Hematopoietic multipotent progenitor cell treated with erythropoietin and hydrocortisone succinate and interleukin-3 and kit ligand, for 17 days (in vitro differentiated cells): ENCODE data around the gene CEACAM16.
"Not testable (repeated sequence)": the region's sequence is repeated elsewhere in the genome, so short reads cannot be mapped to it uniquely, and the experiment has no call there.

Experiments used
- DNase-seq: peaks from one replicate; pipeline ENCODE4 v3.0.0-alpha.2; 2015; ENCODE audit warnings: low spot score

The CEACAM16 gene

GRCh38 chr19:44677019-44677811 lies 21.7 kb upstream of the CEACAM16 start:
- no peak for DNase-seq

- no peak for DNase-seq
These were observed 18.4 kb upstream of the CEACAM16 start for GRCh38 chr19:44680536-44680935.

- DNase-seq: no peak
These were observed 16.8 kb upstream of the CEACAM16 start for GRCh38 chr19:44681992-44682790.

- DNase-seq: no peak
These were observed 16.1 kb upstream of the CEACAM16 start for GRCh38 chr19:44682807-44683206.

GRCh38 chr19:44683434-44684210 lies 15.3 kb upstream of the CEACAM16 start:
- DNase-seq: no peak

- DNase-seq: not testable (repeated sequence)
These were observed 14.6 kb upstream of the CEACAM16 start for GRCh38 chr19:44684396-44684795.

DNA sequence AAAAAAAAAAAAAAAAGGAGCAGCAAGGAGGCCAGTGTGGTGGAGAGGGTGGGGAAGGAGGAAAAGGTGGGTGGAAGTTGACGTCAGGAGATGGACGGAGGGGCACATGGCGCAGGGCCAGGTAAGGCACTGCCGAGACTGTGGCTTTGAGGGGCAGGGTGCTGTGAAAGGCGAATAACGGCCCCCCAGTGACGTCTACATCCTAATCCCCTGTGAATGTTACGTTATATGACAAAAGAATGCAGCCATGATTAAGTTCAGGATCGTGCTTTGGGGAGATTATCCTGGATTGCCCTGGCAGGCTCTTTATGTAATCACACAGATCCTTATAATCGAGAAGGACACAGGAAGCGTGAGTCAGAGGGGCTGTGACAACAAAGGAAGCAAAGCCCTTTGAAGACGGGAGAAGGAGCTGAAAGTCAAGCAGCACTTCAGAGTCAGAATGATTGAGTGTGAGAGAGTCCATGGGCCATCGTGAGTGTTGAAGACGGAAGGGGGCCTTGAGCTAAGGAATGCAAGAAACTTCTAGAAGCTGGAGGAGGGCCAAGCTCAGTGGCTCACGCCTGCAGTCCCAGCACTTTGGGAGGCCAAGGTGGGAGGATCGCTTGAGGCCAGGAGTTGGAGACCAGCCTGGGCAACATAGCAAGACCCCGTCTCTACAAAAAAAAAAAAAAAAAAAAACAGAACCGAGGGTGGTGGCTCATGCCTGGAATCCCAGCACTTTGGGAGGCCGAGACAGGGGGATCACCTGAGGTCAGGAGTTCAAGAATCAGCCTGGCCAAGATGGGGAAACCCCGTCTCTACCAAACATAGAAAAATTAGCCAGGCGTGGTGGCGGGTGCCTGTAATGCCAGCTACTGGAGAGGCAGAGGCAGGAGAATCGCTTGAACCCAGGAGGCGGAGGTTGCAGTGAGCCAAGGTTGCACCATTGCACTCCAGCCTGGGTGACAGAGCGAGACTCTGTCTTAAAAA lies 13.8 kb upstream of the CEACAM16 start:
- DNase-seq: no peak

GRCh38 chr19:44685877-44686276 lies 13.1 kb upstream of the CEACAM16 start:
- no peak for DNase-seq

DNA sequence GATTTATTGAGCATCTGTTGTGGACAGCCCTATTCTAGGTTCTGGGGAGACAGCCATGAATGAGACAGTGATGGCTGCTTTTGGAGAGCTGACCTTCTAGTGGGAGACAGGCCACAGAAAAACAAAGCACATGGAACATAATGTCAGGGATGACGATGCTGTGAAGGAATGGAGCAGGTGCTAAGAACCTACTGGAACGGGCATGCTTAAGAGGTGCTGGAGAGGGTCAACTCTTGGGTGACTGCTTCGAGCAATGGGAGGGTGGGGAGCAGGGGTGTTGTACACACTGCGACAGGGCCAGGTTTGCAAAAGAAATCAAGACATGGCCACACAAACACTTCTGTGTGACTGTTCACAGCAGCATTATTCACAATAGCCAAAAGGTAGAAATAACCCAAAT lies 12.1 kb upstream of the CEACAM16 start:
- DNase-seq: no peak

- no peak for DNase-seq
These were observed 11.1 kb upstream of the CEACAM16 start for GRCh38 chr19:44687888-44688287.

GRCh38 chr19:44689290-44690130 lies 9.4 kb upstream of the CEACAM16 start:
- DNase-seq: peak; percentile 35

DNA sequence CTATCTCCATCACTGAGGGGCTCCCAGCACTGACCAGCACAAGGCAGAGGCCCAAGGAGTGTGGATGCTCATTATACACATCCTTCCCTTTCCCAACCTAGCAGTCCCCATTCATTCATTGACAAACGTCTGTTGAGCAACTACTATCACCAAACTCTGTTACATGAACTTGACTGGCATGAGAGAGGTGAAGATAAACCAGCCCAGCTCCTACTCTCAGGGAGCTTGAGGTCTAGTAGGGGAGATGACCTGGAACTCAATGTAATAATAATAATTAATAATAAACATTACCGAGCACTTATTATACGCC lies 8.9 kb upstream of the CEACAM16 start:
- no peak for DNase-seq

- DNase-seq: no peak
These were observed 6.6 kb upstream of the CEACAM16 start for GRCh38 chr19:44692379-44692721.

- no peak for DNase-seq
These were observed 4.8 kb upstream of the CEACAM16 start for GRCh38 chr19:44694184-44694579.

- DNase-seq: no peak
These were observed 1.8 kb upstream of the CEACAM16 start for GRCh38 chr19:44696939-44697669.

DNA sequence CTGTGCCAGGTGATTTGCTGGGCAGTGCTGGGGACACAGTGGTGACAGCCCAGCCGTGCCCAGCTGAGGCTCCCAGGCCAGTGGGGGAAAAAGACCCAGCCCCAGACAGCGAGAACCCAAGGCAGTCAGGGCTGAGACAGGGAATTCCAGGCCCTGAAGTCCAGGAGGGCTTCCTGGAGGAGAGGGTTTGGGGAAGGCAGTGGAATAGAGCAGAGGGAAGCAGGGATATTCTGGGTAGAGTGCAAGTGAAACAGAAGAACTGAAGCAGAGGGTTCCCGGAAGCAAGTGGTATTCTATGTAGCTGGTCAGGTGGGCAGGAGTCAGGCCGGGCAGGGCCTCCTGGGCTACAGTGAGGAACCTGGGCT lies 1.3 kb upstream of the CEACAM16 start:
- no peak for DNase-seq

- DNase-seq: no peak
These were observed 1.6 kb downstream of the CEACAM16 start for GRCh38 chr19:44700547-44700946.

DNA sequence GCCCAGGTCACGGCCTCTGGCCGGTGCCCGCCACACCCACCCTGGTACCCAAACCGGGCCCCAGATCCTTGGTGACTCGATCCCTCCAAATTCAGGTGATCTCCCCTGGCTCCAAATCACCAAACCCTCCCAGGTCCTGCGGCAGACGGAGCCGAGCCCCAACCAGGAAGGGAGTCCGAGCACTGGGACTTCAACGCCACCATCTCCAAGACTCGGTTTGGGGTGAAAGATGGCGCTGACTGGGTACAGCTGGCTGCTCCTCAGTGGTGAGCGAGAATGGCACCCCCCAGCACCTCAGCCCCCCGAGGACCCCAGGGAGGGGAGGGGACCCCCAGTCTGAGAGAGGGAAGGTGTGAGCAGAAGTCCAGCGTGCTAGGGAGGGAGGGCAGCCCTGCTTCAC lies 2.3 kb downstream of the CEACAM16 start:
- no peak for DNase-seq

- no peak for DNase-seq
These were observed 3.7 kb downstream of the CEACAM16 start for GRCh38 chr19:44702551-44703176.
